B cell (primary cell): ENCODE data around the gene PARD6A. TPM values are rescaled to one million over a fixed set of nuclear protein-coding genes. Genes with fewer than 3 reads are reported as not detected.

Experiments
- ATAC-seq: fragments of 200-7000 bp; cut with Tn5 transposase; one replicate; pipeline ENCODE4 v1.10.0; 2021; ENCODE audit warnings: low read depth, mild to moderate bottlenecking, moderate number of reproducible peaks, moderate library complexity
- CTCF ChIA-PET: fragments of 350-600 bp; sonication (Branson Sonifier 250); formaldehyde crosslinking; loops from one replicate; lab custom pipeline; 2021; ENCODE audit warnings: antibody characterized with exemption, inconsistent platforms; lab: Charles Lee
- POLR2A ChIA-PET: fragments of 350-600 bp; sonication (Branson Sonifier 250); formaldehyde crosslinking; loops from one replicate; lab custom pipeline; 2021; ENCODE audit warnings: antibody characterized with exemption; lab: Charles Lee
- DNase-seq: peaks from one replicate; pipeline ENCODE4 v3.0.0; 2013
- H2AFZ ChIP-seq: 2 replicates; pipeline ENCODE4 v1.6.1; 2012; ENCODE audit warnings: mild to moderate bottlenecking, low read depth, low read length; ENCODE audit not compliant: insufficient read depth, poor library complexity, severe bottlenecking
- H3K27ac ChIP-seq, 2 donors: 1 replicate in 1 of 2; 2 replicates in 1 of 2; pipeline ENCODE4 v1.5.1; 2012 to 2013; ENCODE audit warnings: low read length in 2 of 2, mild to moderate bottlenecking in 2 of 2, moderate library complexity in 1 of 2
- H3K27me3 ChIP-seq, 4 experiments: fragments of 200-600 bp in 1 of 4; sonication (generic) in 1 of 4; replicated peaks in 1 of 4; 1 replicate in 2 of 4; 2 replicates in 2 of 4; pipeline versions ENCODE4 v1.6.1 to v1.7.0; 2013 to 2016; ENCODE audit warnings: low read length in 3 of 4, mild to moderate bottlenecking in 2 of 4, mixed read lengths in 1 of 4, moderate library complexity in 1 of 4; ENCODE audit not compliant: insufficient read depth in 4 of 4, control insufficient read depth in 3 of 4; ENCODE audit errors: control extremely low read depth in 1 of 4
- H3K36me3 ChIP-seq, 2 experiments: replicated peaks in 1 of 2; 1 replicate in 1 of 2; 2 replicates in 1 of 2; pipeline versions ENCODE4 v1.6.1 to v1.7.1; 2013; ENCODE audit warnings: low read length in 1 of 2; ENCODE audit not compliant: insufficient read depth in 2 of 2, control insufficient read depth in 1 of 2; ENCODE audit errors: control extremely low read depth in 1 of 2, extremely low read depth in 1 of 2
- H3K4me1 ChIP-seq, 2 donors: fragments of 200-600 bp in 1 of 2; sonication (generic) in 1 of 2; 1 replicate in 1 of 2; 2 replicates in 1 of 2; pipeline versions ENCODE4 v1.5.1 to v1.6.1; 2013 to 2017; ENCODE audit warnings: low read length in 2 of 2; ENCODE audit not compliant: control insufficient read depth in 2 of 2, insufficient read depth in 2 of 2
- H3K4me2 ChIP-seq: replicated peaks from 2 replicates; pipeline ENCODE3; 2012; ENCODE audit warnings: mild to moderate bottlenecking, low read depth, low read length; ENCODE audit not compliant: poor library complexity, severe bottlenecking
- H3K4me3 ChIP-seq, 5 experiments: fragments of 200-600 bp in 1 of 5; sonication (generic) in 1 of 5; 1 replicate in 3 of 5; 2 replicates in 2 of 5; pipeline versions ENCODE4 v1.5.1 to v1.7.0; 2011 to 2016; ENCODE audit warnings: low read length in 4 of 5, mild to moderate bottlenecking in 4 of 5, low read depth in 2 of 5, control low read depth in 1 of 5, moderate library complexity in 1 of 5; ENCODE audit not compliant: insufficient read depth in 1 of 5; ENCODE audit errors: control extremely low read depth in 1 of 5, extremely low read depth in 1 of 5
- H3K79me2 ChIP-seq: fragments of 200-600 bp; sonication (generic); one replicate; pipeline ENCODE4 v1.6.0; 2016; ENCODE audit warnings: low read length; ENCODE audit not compliant: control insufficient read depth, insufficient read depth
- H3K9ac ChIP-seq: fragments of 200-600 bp; sonication (generic); 2 replicates; pipeline ENCODE4 v1.6.1; 2017; ENCODE audit warnings: mild to moderate bottlenecking, low read length, moderate library complexity
- H3K9me3 ChIP-seq, 3 donors: one replicate each; pipeline versions ENCODE4 v1.6.1 to v1.7.1; 2013; ENCODE audit warnings: low read length in 2 of 3; ENCODE audit not compliant: control insufficient read depth in 2 of 3, insufficient read depth in 1 of 3; ENCODE audit errors: control extremely low read depth in 1 of 3
- H4K20me1 ChIP-seq: 2 replicates; pipeline ENCODE4 v1.6.0; 2012; ENCODE audit warnings: mild to moderate bottlenecking, low read length; ENCODE audit not compliant: insufficient read depth, control insufficient read depth, poor library complexity, severe bottlenecking
- H3K27ac Mint-ChIP-seq: one replicate; pipeline ENCODE4 v1.8.0; 2021; ENCODE audit warnings: mixed read lengths
- H3K27me3 Mint-ChIP-seq: one replicate; pipeline ENCODE4 v1.8.0; 2021; ENCODE audit warnings: mixed read lengths
- H3K4me1 Mint-ChIP-seq: one replicate; pipeline ENCODE4 v1.8.0; 2021; ENCODE audit warnings: mixed read lengths
- H3K4me3 Mint-ChIP-seq: one replicate; pipeline ENCODE4 v1.8.0; 2021; ENCODE audit warnings: mixed read lengths
- H3K9me3 Mint-ChIP-seq: one replicate; pipeline ENCODE4 v1.8.0; 2022; ENCODE audit warnings: mixed read lengths; ENCODE audit not compliant: insufficient read depth
- CTCF ChIP-seq: fragments of 200-600 bp; IDR thresholded peaks from one replicate; pipeline ENCODE4 v1.8.0; 2022; ENCODE audit warnings: antibody characterized with exemption, mild to moderate bottlenecking
- EZH2 ChIP-seq: IDR thresholded peaks from 2 replicates; pipeline ENCODE4 v1.6.1; 2012; ENCODE audit warnings: borderline replicate concordance, low read depth, mild to moderate bottlenecking, moderate library complexity, low read length; ENCODE audit not compliant: insufficient read depth, poor library complexity, severe bottlenecking
- WGBS: methylation state at CpG from one replicate; pipeline ENCODE4 v1.1.5; 2013; ENCODE audit warnings: missing lambda C conversion rate; ENCODE audit not compliant: insufficient coverage; 5-methylcytosine and 5-hydroxymethylcytosine counted together
- intact Hi-C: fragments of 100-400 bp; cut with micrococcal nuclease; formaldehyde crosslinking; loops from one replicate; pipeline ENCODE4 v1.10.0; 2022
- polyA plus RNA-seq: library from polyadenylated mRNA; depleted of rRNA; stranded (reverse); fragments of >200 nt; gene quantifications from 2 replicates; pipeline ENCODE4 v1.2.3, GENCODE V29; 2012
- total RNA-seq, 2 donors: library from RNA; stranded (reverse); fragments of 120-200 nt in 1 of 2; gene quantifications; 1 replicate in 1 of 2; 2 replicates in 1 of 2; pipeline versions ENCODE4 v1.2.3 to v1.2.4, GENCODE V29; 2013 to 2022

PARD6A gene
- total and polyA plus RNA-seq, 2 donors (not counting 1 experiment from before 2014, with no cell fraction given), result 14.8 to 15.9 TPM

- no peak overlapping the region for H3K4me2 ChIP-seq
- no peak overlapping the region for H3K27ac ChIP-seq
- H3K9me3 ChIP-seq, result no peaks in the 10 kb centered on the region
- ATAC-seq (no peak), DNase-seq (no peak)
- WGBS, result 95% methylated on average over 28 of the region's 30 CpGs
- H3K79me2 ChIP-seq, result peaks cover 15% of the 10 kb centered on the region
- peaks cover 38% of the 10 kb centered on the region for H4K20me1 ChIP-seq
- no peak overlapping the region for H3K4me3 ChIP-seq
- peaks cover 21% of the 10 kb centered on the region for H3K4me1 Mint-ChIP-seq
- intact Hi-C loops, result no loop called here
- H3K9ac ChIP-seq, result no peak overlapping the region
- no peak for TF ChIP-seq EZH2
- TF ChIP-seq CTCF, result no peak
- POLR2A ChIA-PET, result interaction anchor here (0.6 kb wide), 1 partner anchor 138 kb away, joined by 9 read pairs; no protein-coding TSS in a partner anchor
- peaks cover 8 to 10% of the 10 kb centered on the region in 2 donors for H3K4me1 ChIP-seq
- no peaks in the 10 kb centered on the region for H3K27me3 ChIP-seq
- no peak overlapping the region for H3K4me3 Mint-ChIP-seq
- H3K27me3 Mint-ChIP-seq, result no peaks in the 10 kb centered on the region
- no peaks in the 10 kb centered on the region for H3K9me3 Mint-ChIP-seq
- no peak overlapping the region for H2AFZ ChIP-seq
- peaks cover 0 to 72% of the 10 kb centered on the region in 2 experiments for H3K36me3 ChIP-seq
- CTCF ChIA-PET, result no interaction called here
- H3K27ac Mint-ChIP-seq, result peak overlapping the region; percentile 37
These were observed 6.3 kb upstream of the PARD6A start for GRCh38 chr16:67654403-67654911.

- TF ChIP-seq CTCF (no peak), EZH2 (no peak)
- Histone ChIP-seq H3K27me3 (no peaks in the 10 kb centered on the region), H3K4me3 (no peak overlapping the region), H4K20me1 (peaks cover 36% of the 10 kb centered on the region), H3K9ac (no peak overlapping the region), H3K79me2 (peaks cover 18% of the 10 kb centered on the region), H3K27ac (no peak overlapping the region), H3K36me3 (peaks cover 0 to 63% of the 10 kb centered on the region in 2 experiments), H3K4me2 (no peak overlapping the region), H3K4me1 (peaks cover 8 to 14% of the 10 kb centered on the region in 2 donors), H3K9me3 (no peaks in the 10 kb centered on the region), H2AFZ (no peak overlapping the region)
- ChIA-PET CTCF (no interaction called here), POLR2A (no interaction called here)
- WGBS, result 94% methylated on average over 4 of the region's 4 CpGs
- H3K9me3 Mint-ChIP-seq, result no peaks in the 10 kb centered on the region
- no peak for DNase-seq
- peak overlapping the region; percentile 7 for H3K4me3 Mint-ChIP-seq
- H3K27ac Mint-ChIP-seq, result no peak overlapping the region
- peaks cover 25% of the 10 kb centered on the region for H3K4me1 Mint-ChIP-seq
- no peaks in the 10 kb centered on the region for H3K27me3 Mint-ChIP-seq
- no peak for ATAC-seq
- intact Hi-C loops, result no loop called here
These were observed 5.4 kb upstream of the PARD6A start for GRCh38 chr16:67655363-67655762.
